Measurements from ENCODE around the gene OPA3.

GRCh38 chr19:45511074-45511473 is 73.5 kb downstream of the OPA3 start:
- TF ChIP-seq CTCF (IDR thresholded peaks at IDR 0.05) (no peak), EZH2 (IDR thresholded peaks at IDR 0.05; ENCODE audit: borderline replicate concordance, insufficient read depth, low read depth, low read length, poor library complexity, severe bottlenecking) (no peak)

Measured in B cell (primary cell).